Measurements from ENCODE around the gene CHRM1.
"Not testable (repeated sequence)": the region's sequence is repeated elsewhere in the genome, so short reads cannot be mapped to it uniquely, and the experiment has no call there.

CHRM1 gene

DNA sequence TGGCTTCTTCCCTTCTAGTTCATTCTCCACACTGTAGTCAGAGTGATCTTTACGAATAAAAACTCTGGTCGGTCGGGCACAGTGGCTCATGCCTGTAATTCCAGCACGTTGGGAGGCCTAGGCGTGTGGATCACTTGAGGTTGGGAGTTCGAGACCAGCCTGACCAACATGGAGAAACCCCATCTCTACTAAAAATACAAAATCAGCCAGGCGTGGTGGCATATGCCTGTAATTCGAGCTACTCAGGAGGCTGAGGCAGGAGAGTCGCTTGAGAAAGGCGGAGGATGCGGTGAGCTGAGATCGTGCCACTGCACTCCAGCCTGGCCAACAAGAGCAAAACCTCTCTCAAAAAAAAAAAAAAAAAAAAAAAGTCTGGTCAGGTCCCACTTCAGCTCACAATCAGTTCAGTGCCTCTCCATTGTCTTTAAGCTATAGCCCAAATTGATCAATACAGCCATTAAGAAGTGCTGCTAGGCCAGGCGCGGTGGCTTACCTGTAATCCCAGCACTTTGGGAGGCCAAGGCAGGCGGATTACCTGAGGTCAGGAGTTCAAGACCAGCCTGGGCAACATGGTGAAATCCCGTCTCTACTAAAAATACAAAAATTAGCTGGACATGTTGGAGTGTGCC, 59.5 kb downstream of the CHRM1 start:
- peaks cover 10% of the 10 kb centered on the region for H3K4me1 ChIP-seq (ENCODE audit: control insufficient read depth, insufficient read depth, low read length)
- not testable (repeated sequence) for H3K9me3 ChIP-seq (ENCODE audit: control insufficient read depth, low read length); H3K4me3 ChIP-seq (ENCODE audit: low read length); H3K36me3 ChIP-seq (ENCODE audit: control insufficient read depth, insufficient read depth, low read length, severe bottlenecking); H3K9ac ChIP-seq (ENCODE audit: low read length); H3K27me3 ChIP-seq (replicated peaks; ENCODE audit: control insufficient read depth, insufficient read depth, low read length); DNase-seq (ENCODE audit: low read depth)

DNA sequence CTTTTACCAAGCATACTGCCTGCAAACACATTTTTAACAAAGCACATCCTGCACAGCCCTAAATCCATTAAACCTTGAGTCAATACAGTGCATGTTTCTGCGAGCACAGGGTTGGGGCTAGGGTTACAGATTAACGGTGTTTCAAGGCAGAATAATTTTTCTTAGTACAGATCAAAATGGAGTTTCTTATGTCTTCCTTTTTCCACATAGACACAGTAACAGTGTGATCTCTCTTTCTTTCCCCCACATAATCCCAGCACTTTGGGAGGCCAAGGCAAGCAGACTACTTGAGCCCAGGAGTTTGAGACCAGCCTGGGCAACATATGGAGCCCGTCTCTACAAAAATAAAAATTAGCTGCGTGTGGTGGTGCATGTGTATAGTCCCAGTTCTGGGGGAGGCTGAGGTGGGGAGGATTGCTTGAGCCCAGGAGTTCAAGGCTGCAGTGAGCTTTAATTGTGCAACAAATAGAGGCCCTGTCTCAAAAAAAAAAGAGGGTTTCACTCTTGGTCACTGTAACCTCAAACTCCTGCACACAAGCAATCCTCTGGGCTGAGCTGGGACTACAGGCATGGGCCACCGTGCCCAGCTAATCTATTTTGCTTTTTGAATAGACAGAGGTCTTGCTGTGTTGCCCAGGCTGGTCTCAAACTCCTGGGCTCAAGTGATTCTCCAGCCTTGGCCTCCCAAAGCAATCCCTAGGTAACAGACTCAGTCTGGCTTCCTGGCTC, 60.2 kb downstream of the CHRM1 start:
- DNase-seq (ENCODE audit: low read depth), result no peak
- H3K4me3 ChIP-seq (ENCODE audit: low read length), result no peak overlapping the region

DNA sequence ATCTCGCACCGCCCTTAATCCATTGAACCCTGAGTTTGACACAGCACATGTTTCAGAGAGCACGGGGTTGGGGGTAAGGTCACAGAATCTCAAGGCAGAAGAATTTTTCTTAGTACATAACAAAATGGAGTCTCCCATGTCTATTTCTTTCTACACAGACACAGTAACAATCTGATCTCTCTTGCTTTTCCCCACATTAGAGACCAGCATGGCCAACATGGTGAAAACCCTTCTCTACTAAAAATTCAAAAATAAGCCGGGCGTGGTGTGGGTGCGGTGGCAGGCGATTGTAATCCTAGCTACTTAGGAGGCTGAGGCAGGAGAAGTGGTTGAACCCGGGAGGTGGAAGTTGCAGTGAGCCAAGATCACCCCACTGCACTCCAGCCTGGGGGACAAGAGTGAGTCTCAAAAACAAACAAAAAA, 61.9 kb downstream of the CHRM1 start:
- not testable (repeated sequence) for H3K9ac ChIP-seq (ENCODE audit: low read length); H3K36me3 ChIP-seq (ENCODE audit: control insufficient read depth, insufficient read depth, low read length, severe bottlenecking); H3K4me3 ChIP-seq (ENCODE audit: low read length); DNase-seq (ENCODE audit: low read depth); H3K9me3 ChIP-seq (ENCODE audit: control insufficient read depth, low read length); H3K27me3 ChIP-seq (replicated peaks; ENCODE audit: control insufficient read depth, insufficient read depth, low read length)
- peaks cover 21% of the 10 kb centered on the region for H3K4me1 ChIP-seq (ENCODE audit: control insufficient read depth, insufficient read depth, low read length)

More for the DNA sequence above, 60.2 kb downstream of the CHRM1 start:
- Histone ChIP-seq H3K9ac (ENCODE audit: low read length) (peak overlapping the region; percentile 38), H3K27me3 (replicated peaks; ENCODE audit: control insufficient read depth, insufficient read depth, low read length) (no peaks in the 10 kb centered on the region), H3K36me3 (ENCODE audit: control insufficient read depth, insufficient read depth, low read length, severe bottlenecking) (no peaks in the 10 kb centered on the region), H3K4me1 (ENCODE audit: control insufficient read depth, insufficient read depth, low read length) (peaks cover 16% of the 10 kb centered on the region), H3K9me3 (ENCODE audit: control insufficient read depth, low read length) (no peaks in the 10 kb centered on the region)

Measured in adipocyte (in vitro differentiated cells).